HepG2 (cell line): Measurements from ENCODE around the gene ATP6V0A1. TPM values are rescaled to one million over a fixed set of nuclear protein-coding genes. Genes with fewer than 3 reads are reported as not detected.
A peak's percentile ranks its signal among the peaks of the same experiment; 100 is the strongest.

Source experiments
- ASH2L ChIP-seq: fragments of 300-600, 200-600 bp; sonication (generic); IDR thresholded peaks from 2 replicates; pipeline ENCODE4 v1.7.0; 2017; ENCODE audit warnings: low read depth, mild to moderate bottlenecking, moderate library complexity, mixed read lengths, low read length; ENCODE audit not compliant: insufficient read length
- DMAP1 ChIP-seq: IDR thresholded peaks from 2 replicates; pipeline ENCODE4 v1.6.1; 2016
- HNRNPH1 ChIP-seq: fragments of 200-400 bp; formaldehyde crosslinking; optimal IDR thresholded peaks from 2 replicates; pipeline ENCODE3; 2017; ENCODE audit warnings: mild to moderate bottlenecking, low read depth, low read length
- POGZ ChIP-seq: sonication (generic); formaldehyde crosslinking; IDR thresholded peaks from 2 replicates; pipeline ENCODE4 v1.4.0; 2020; ENCODE audit warnings: mild to moderate bottlenecking, missing genetic modification reagents
- RBFOX2 ChIP-seq: fragments of 200-400 bp; formaldehyde crosslinking; IDR thresholded peaks from 2 replicates; pipeline ENCODE4 v1.6.1; 2017; ENCODE audit warnings: low read depth, mild to moderate bottlenecking, low read length
- RCOR2 ChIP-seq: IDR thresholded peaks from 2 replicates; pipeline ENCODE4 v1.6.1; 2016; ENCODE audit warnings: missing biosample characterization, missing genetic modification reagents
- RXRA ChIP-seq: sonication (generic); formaldehyde crosslinking; IDR thresholded peaks from 2 replicates; pipeline ENCODE4 v1.5.1; 2020; ENCODE audit warnings: missing genetic modification reagents
- ZBTB1 ChIP-seq: sonication (generic); formaldehyde crosslinking; IDR thresholded peaks from 2 replicates; pipeline ENCODE4 v1.4.0; 2020; ENCODE audit warnings: missing genetic modification reagents, borderline replicate concordance
- ZBTB3 ChIP-seq: sonication (generic); formaldehyde crosslinking; IDR thresholded peaks from 2 replicates; pipeline ENCODE4 v1.4.0; 2020; ENCODE audit warnings: low read depth, mild to moderate bottlenecking, moderate library complexity, missing genetic modification reagents, borderline replicate concordance
- ZC3H13 ChIP-seq: sonication (generic); formaldehyde crosslinking; IDR thresholded peaks from 2 replicates; pipeline ENCODE4 v1.8.1; 2023; ENCODE audit warnings: mild to moderate bottlenecking, missing genetic modification reagents, moderate library complexity
- ZFX ChIP-seq: sonication (generic); formaldehyde crosslinking; IDR thresholded peaks from 2 replicates; pipeline ENCODE4 v1.4.0; 2020; ENCODE audit warnings: mild to moderate bottlenecking, low read depth, missing genetic modification reagents, moderate library complexity
- ZMYM3 ChIP-seq: sonication (generic); formaldehyde crosslinking; IDR thresholded peaks from 2 replicates; pipeline ENCODE4 v1.5.1; 2020; ENCODE audit warnings: mild to moderate bottlenecking, missing genetic modification reagents
- ZNF121 ChIP-seq: sonication (generic); formaldehyde crosslinking; IDR thresholded peaks from 2 replicates; pipeline ENCODE4 v1.5.0; 2020; ENCODE audit warnings: mild to moderate bottlenecking, missing genetic modification reagents
- ZNF138 ChIP-seq: sonication (generic); formaldehyde crosslinking; IDR thresholded peaks from 2 replicates; pipeline ENCODE4 v1.5.0; 2020; ENCODE audit warnings: mild to moderate bottlenecking, low read depth, missing genetic modification reagents
- ZNF274 ChIP-seq: sonication (generic); formaldehyde crosslinking; IDR thresholded peaks from 2 replicates; pipeline ENCODE4 v1.5.1; 2020; ENCODE audit warnings: mild to moderate bottlenecking, missing genetic modification reagents
- ZNF550 ChIP-seq: sonication (generic); formaldehyde crosslinking; IDR thresholded peaks from 2 replicates; pipeline ENCODE4 v1.4.0; 2020; ENCODE audit warnings: mild to moderate bottlenecking, missing genetic modification reagents, borderline replicate concordance
- ZNF891 ChIP-seq: sonication (generic); formaldehyde crosslinking; IDR thresholded peaks from 2 replicates; pipeline ENCODE4 v1.5.0; 2020; ENCODE audit warnings: mild to moderate bottlenecking, missing genetic modification reagents
- polyA plus RNA-seq, 8 experiments: library from polyadenylated mRNA; depleted of rRNA in 3 of 8; stranded (reverse) in 7 of 8; unstranded in 1 of 8; fragments of >200 nt; fragmentation: Illumina TruSeq in 4 of 8; extraction: Trizol in 4 of 8; gene quantifications; 2 replicates each; pipeline versions ENCODE4 v1.2.1 to v1.2.3, GENCODE V29; 2011 to 2016; ENCODE audit warnings: low read depth in 4 of 8, missing spikeins in 1 of 8, mixed read lengths in 1 of 8; ENCODE audit not compliant: insufficient read depth in 1 of 8
- total RNA-seq, 5 experiments: library from RNA; depleted of rRNA; stranded (reverse); fragments of >200 nt; fragmentation: Illumina TruSeq; extraction: Trizol; gene quantifications; 2 replicates each; pipeline ENCODE4 v1.2.3, GENCODE V29; 2016; ENCODE audit warnings: low read depth in 1 of 5
- TF ChIP-seq, protein P1 (sequence below): sonication (generic); formaldehyde crosslinking; conservative IDR thresholded peaks from 2 replicates; pipeline ENCODE4 v1.8.1; 2023; ENCODE audit warnings: missing genetic modification reagents
- TF ChIP-seq, protein P2 (sequence below), 2 experiments: fragments of 450-650 bp in 1 of 2; sonication (generic) in 1 of 2; formaldehyde crosslinking in 1 of 2; IDR thresholded peaks; 2 replicates each; pipeline versions ENCODE4 v1.6.1 to v1.8.0; 2016 to 2022; ENCODE audit warnings: antibody characterized with exemption in 1 of 2, mild to moderate bottlenecking in 1 of 2, missing genetic modification reagents in 1 of 2

ATP6V0A1 gene
- total and polyA plus RNA-seq, 2 of the 13 experiments (the other 11 are each of a cell fraction or from before 2014, with no cell fraction given) = 27.9 to 54.1 TPM

DNA sequence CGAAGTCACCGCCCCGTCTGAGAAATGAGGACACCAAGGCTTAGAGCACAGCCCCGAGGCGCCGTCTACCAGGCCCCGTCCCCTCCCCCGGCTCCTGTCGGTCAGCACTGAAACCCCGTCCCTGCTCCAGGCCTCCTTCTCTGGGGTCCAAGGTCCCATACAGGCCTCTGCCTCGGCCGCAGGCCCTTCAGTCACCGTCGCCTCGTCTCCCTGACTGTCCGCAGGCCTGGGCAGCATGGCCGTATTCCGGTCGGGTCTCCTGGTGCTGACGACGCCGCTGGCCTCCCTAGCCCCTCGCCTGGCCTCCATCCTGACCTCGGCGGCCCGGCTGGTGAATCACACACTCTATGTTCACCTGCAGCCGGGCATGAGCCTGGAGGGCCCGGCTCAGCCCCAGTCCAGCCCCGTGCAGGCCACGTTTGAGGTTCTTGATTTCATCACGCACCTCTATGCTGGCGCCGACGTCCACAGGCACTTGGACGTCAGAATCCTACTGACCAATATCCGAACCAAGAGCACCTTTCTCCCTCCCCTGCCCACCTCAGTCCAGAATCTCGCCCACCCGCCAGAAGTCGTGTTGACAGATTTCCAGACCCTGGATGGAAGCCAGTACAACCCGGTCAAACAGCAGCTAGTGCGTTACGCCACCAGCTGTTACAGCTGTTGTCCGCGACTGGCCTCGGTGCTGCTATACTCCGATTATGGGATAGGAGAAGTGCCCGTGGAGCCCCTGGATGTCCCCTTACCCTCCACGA lies 103.9 kb downstream of the ATP6V0A1 start (continued):
- TF ChIP-seq, protein P1, sequence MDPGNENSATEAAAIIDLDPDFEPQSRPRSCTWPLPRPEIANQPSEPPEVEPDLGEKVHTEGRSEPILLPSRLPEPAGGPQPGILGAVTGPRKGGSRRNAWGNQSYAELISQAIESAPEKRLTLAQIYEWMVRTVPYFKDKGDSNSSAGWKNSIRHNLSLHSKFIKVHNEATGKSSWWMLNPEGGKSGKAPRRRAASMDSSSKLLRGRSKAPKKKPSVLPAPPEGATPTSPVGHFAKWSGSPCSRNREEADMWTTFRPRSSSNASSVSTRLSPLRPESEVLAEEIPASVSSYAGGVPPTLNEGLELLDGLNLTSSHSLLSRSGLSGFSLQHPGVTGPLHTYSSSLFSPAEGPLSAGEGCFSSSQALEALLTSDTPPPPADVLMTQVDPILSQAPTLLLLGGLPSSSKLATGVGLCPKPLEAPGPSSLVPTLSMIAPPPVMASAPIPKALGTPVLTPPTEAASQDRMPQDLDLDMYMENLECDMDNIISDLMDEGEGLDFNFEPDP (CRISPR knock-in tag) = 0 out of 2 replicates have a peak, but pooled peaks have one; percentile 35
- peak; percentile 35; the same call in 1 of the 2 replicates for TF ChIP-seq ZBTB3 (CRISPR knock-in tag)
- no peak; the same call in 1 of the 2 replicates for TF ChIP-seq ZNF121 (CRISPR knock-in tag)
- TF ChIP-seq ZBTB1 (CRISPR knock-in tag) = 0 out of 2 replicates have a peak, but pooled peaks have one; percentile 26
- TF ChIP-seq RXRA (CRISPR knock-in tag) = no peak; the same call in 1 of the 2 replicates
- no peak; the same call in 1 of the 2 replicates for TF ChIP-seq ZNF274 (CRISPR knock-in tag)
- TF ChIP-seq RBFOX2 = peak; percentile 95
- no peak for TF ChIP-seq ZMYM3 (CRISPR knock-in tag)
- peak; percentile 80 for TF ChIP-seq ASH2L
- TF ChIP-seq DMAP1 (CRISPR knock-in tag) = no peak; the same call in 1 of the 2 replicates
- 0 out of 2 replicates have a peak, but pooled peaks have one; percentile 44 for TF ChIP-seq ZNF138 (CRISPR knock-in tag)
- no peak; the same call in 1 of the 2 replicates for TF ChIP-seq POGZ (CRISPR knock-in tag)
- peak; percentile 7; the same call in 1 of the 2 replicates for TF ChIP-seq ZNF891 (CRISPR knock-in tag)
- TF ChIP-seq, protein P2, sequence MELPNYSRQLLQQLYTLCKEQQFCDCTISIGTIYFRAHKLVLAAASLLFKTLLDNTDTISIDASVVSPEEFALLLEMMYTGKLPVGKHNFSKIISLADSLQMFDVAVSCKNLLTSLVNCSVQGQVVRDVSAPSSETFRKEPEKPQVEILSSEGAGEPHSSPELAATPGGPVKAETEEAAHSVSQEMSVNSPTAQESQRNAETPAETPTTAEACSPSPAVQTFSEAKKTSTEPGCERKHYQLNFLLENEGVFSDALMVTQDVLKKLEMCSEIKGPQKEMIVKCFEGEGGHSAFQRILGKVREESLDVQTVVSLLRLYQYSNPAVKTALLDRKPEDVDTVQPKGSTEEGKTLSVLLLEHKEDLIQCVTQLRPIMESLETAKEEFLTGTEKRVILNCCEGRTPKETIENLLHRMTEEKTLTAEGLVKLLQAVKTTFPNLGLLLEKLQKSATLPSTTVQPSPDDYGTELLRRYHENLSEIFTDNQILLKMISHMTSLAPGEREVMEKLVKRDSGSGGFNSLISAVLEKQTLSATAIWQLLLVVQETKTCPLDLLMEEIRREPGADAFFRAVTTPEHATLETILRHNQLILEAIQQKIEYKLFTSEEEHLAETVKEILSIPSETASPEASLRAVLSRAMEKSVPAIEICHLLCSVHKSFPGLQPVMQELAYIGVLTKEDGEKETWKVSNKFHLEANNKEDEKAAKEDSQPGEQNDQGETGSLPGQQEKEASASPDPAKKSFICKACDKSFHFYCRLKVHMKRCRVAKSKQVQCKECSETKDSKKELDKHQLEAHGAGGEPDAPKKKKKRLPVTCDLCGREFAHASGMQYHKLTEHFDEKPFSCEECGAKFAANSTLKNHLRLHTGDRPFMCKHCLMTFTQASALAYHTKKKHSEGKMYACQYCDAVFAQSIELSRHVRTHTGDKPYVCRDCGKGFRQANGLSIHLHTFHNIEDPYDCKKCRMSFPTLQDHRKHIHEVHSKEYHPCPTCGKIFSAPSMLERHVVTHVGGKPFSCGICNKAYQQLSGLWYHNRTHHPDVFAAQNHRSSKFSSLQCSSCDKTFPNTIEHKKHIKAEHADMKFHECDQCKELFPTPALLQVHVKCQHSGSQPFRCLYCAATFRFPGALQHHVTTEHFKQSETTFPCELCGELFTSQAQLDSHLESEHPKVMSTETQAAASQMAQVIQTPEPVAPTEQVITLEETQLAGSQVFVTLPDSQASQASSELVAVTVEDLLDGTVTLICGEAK (IDR thresholded peaks at IDR 0.05) = no peak
- TF ChIP-seq, protein P2 (CRISPR knock-in tag; IDR thresholded peaks at IDR 0.05) = peak; percentile 41; the same call in 1 of the 2 replicates
- peak; percentile 70; the same call in 1 of the 2 replicates for TF ChIP-seq ZC3H13 (CRISPR knock-in tag)
- TF ChIP-seq ZNF550 (CRISPR knock-in tag) = no peak
- peak; percentile 98 for TF ChIP-seq ZFX (CRISPR knock-in tag)
- TF ChIP-seq HNRNPH1 = no peak
- TF ChIP-seq RCOR2 (CRISPR knock-in tag) = no peak
